ENCODE data around the gene PARVA. TPM values are rescaled to one million over a fixed set of nuclear protein-coding genes. Genes with fewer than 3 reads are reported as not detected.

Gene PARVA
- total RNA-seq, 1 experiment from 2014 or later = 10.4 TPM

- TF ChIP-seq ATF6 (CRISPR knock-in tag; IDR thresholded peaks at IDR 0.05) (no peak), IRF1 (CRISPR knock-in tag; IDR thresholded peaks at IDR 0.05) (no peak), MYBL2 (CRISPR knock-in tag; IDR thresholded peaks at IDR 0.05) (no peak)
- H3K9me3 Mint-ChIP-seq = peaks cover 22% of the 10 kb centered on the region
- POLR2A ChIA-PET = no interaction called here
- H3K4me3 Mint-ChIP-seq = no peak overlapping the region
- H3K27me3 Mint-ChIP-seq (ENCODE audit: low read depth) = no peaks in the 10 kb centered on the region; the same call in 1 of the 2 replicates
- no peak overlapping the region for H3K27ac Mint-ChIP-seq
- DNase-seq (ENCODE audit: low spot score) = no peak
- H3K4me1 Mint-ChIP-seq = peaks cover 7% of the 10 kb centered on the region
- H3K36me3 Mint-ChIP-seq = peaks cover 15% of the 10 kb centered on the region
- ATAC-seq = no peak
- CTCF ChIA-PET = no interaction called here
Measured at GRCh38 chr11:12489246-12489772, 111.9 kb downstream of the PARVA start.

- DNase-seq (ENCODE audit: low spot score) (no peak), ATAC-seq (no peak)
- Mint-ChIP-seq H3K4me1 (peaks cover 23% of the 10 kb centered on the region), H3K36me3 (peaks cover under 1% of the 10 kb centered on the region), H3K27me3 (ENCODE audit: low read depth) (peaks cover 28% of the 10 kb centered on the region), H3K27ac (no peak overlapping the region), H3K9me3 (peaks cover 2% of the 10 kb centered on the region), H3K4me3 (no peak overlapping the region)
- CTCF ChIA-PET = interaction anchor here (0.6 to 3.9 kb wide), 8 partner anchors 10 to 450 kb away, joined by 3 to 25 read pairs (median 6); no protein-coding TSS in a partner anchor
- POLR2A ChIA-PET = interaction anchor here (0.6 kb wide), 1 partner anchor 14 kb away, joined by 3 read pairs; no protein-coding TSS in a partner anchor
- no peak for TF ChIP-seq ZNF219 (CRISPR knock-in tag; IDR thresholded peaks at IDR 0.05; ENCODE audit: borderline replicate concordance)
- no peak for TF ChIP-seq ZMAT4 (CRISPR knock-in tag; IDR thresholded peaks at IDR 0.05)
- TF ChIP-seq E2F4 (CRISPR knock-in tag; IDR thresholded peaks at IDR 0.05; ENCODE audit: borderline replicate concordance, low read depth) = no peak
- TF ChIP-seq ZNF425 (CRISPR knock-in tag; conservative IDR thresholded peaks at IDR 0.05) = no peak
- no peak for TF ChIP-seq CDX4 (CRISPR knock-in tag; IDR thresholded peaks at IDR 0.05; ENCODE audit: borderline replicate concordance)
- TF ChIP-seq ERG (CRISPR knock-in tag; IDR thresholded peaks at IDR 0.05) = no peak
- TF ChIP-seq IRF2 (CRISPR knock-in tag; IDR thresholded peaks at IDR 0.05; ENCODE audit: borderline replicate concordance, low read depth) = no peak
- no peak for TF ChIP-seq ZNF532 (CRISPR knock-in tag; IDR thresholded peaks at IDR 0.05; ENCODE audit: borderline replicate concordance)
- no peak for TF ChIP-seq ZNF416 (CRISPR knock-in tag; IDR thresholded peaks at IDR 0.05)
- TF ChIP-seq ZNF396 (CRISPR knock-in tag; IDR thresholded peaks at IDR 0.05; ENCODE audit: borderline replicate concordance) = no peak
- no peak for TF ChIP-seq FOXP1 (CRISPR knock-in tag; IDR thresholded peaks at IDR 0.05; ENCODE audit: borderline replicate concordance)
- no peak for TF ChIP-seq ZNF281 (CRISPR knock-in tag; IDR thresholded peaks at IDR 0.05)
- no peak for TF ChIP-seq USF2 (CRISPR knock-in tag; IDR thresholded peaks at IDR 0.05)
Measured at GRCh38 chr11:12494699-12495098, 117.3 kb downstream of the PARVA start.

Data from WTC11 (cell line).